ENCODE measurements around the gene TRIM59.

TRIM59 gene

DNA sequence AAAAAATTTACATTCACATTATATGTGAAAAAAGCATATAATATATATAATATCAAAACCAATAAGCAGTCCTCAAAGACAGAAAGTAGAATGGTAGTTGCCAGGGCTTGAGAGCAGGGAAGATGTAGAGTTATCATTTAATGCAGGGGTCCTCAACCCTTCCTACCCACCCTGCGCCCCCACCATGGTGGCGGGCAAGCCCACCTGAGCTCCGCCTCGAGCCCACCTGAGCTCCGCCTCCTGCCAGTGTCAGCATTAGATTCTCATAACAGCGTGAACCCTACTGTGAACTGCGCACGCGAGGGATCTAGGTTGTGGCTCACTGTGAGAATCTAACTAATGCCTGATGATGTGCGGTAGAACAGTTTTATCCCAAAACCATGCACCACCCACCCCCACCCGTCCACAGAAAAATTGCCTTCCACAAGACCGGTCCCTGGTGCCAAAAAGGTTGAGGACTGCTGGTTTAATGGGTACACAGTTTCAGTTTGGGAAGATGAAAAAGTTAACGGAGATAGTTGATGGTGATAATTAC, 3.0 kb downstream of the TRIM59 start:
- Histone ChIP-seq H3K9me3 (ENCODE audit: control insufficient read depth, insufficient read depth, low read depth, low read length) (no peaks in the 10 kb centered on the region), H3K27ac (ENCODE audit: extremely low read depth, low read depth, low read length) (no peak overlapping the region), H3K4me1 (ENCODE audit: control insufficient read depth, insufficient read depth, low read length) (no peaks in the 10 kb centered on the region), H3K4me3 (ENCODE audit: low read depth, low read length) (no peak overlapping the region; the same call in 1 of the 2 replicates), H3K36me3 (ENCODE audit: control insufficient read depth in 2 of 2, insufficient read depth in 1 of 2, low read length in 2 of 2) (peaks cover 3 to 23% of the 10 kb centered on the region in 2 experiments; a peak in 2 of 3 replicates)
- ChIA-PET CTCF (no interaction called here), POLR2A (interaction anchor here (1.1 kb wide), 1 partner anchor 47 kb away, joined by 3 read pairs; no protein-coding TSS in a partner anchor)
- no peak for TF ChIP-seq KLF10 (tag by site-specific recombination; IDR thresholded peaks at IDR 0.05)
- no peak for TF ChIP-seq ZNF626 (tag by site-specific recombination; IDR thresholded peaks at IDR 0.05)
- no peak for TF ChIP-seq SP7 (tag by site-specific recombination; IDR thresholded peaks at IDR 0.05)
- no peak for TF ChIP-seq ZNF157 (tag by site-specific recombination; IDR thresholded peaks at IDR 0.05)
- TF ChIP-seq, protein P1, sequence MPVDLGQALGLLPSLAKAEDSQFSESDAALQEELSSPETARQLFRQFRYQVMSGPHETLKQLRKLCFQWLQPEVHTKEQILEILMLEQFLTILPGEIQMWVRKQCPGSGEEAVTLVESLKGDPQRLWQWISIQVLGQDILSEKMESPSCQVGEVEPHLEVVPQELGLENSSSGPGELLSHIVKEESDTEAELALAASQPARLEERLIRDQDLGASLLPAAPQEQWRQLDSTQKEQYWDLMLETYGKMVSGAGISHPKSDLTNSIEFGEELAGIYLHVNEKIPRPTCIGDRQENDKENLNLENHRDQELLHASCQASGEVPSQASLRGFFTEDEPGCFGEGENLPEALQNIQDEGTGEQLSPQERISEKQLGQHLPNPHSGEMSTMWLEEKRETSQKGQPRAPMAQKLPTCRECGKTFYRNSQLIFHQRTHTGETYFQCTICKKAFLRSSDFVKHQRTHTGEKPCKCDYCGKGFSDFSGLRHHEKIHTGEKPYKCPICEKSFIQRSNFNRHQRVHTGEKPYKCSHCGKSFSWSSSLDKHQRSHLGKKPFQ (tag by site-specific recombination; IDR thresholded peaks at IDR 0.05), result no peak

DNA sequence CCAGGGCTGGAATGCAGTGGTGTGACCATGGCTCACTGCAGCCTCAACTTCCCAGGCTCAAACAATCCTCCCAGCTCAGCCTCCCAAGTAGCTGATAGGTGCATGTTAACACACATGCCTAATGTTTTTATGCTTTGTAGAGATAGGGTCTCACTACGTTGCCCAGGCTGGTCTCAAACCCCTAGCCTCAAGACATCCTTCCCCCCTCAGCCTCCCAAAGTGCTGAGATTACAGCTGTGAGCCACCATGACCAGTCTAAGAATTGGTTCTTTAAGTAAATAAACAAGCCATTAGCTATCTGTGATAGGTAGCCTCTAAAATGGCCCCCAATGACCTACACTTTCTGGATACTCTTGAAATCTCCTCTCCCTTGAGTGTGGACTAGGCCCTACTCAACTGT, 3.7 kb downstream of the TRIM59 start:
- H3K4me3 ChIP-seq (ENCODE audit: low read depth, low read length), result no peak overlapping the region
- POLR2A ChIA-PET, result interaction anchor here (1.1 kb wide), 1 partner anchor 46 kb away, joined by 3 read pairs; no protein-coding TSS in a partner anchor
- CTCF ChIA-PET, result no interaction called here
- no peaks in the 10 kb centered on the region for H3K9me3 ChIP-seq (ENCODE audit: control insufficient read depth, insufficient read depth, low read depth, low read length)
- peaks cover 3 to 23% of the 10 kb centered on the region in 2 experiments; a peak in 2 of 3 replicates for H3K36me3 ChIP-seq (ENCODE audit: control insufficient read depth in 2 of 2, insufficient read depth in 1 of 2, low read length in 2 of 2)
- no peaks in the 10 kb centered on the region for H3K4me1 ChIP-seq (ENCODE audit: control insufficient read depth, insufficient read depth, low read length)
- TF ChIP-seq ZNF121 (tag by site-specific recombination; IDR thresholded peaks at IDR 0.05), result peak; percentile 86
- TF ChIP-seq, protein P2, sequence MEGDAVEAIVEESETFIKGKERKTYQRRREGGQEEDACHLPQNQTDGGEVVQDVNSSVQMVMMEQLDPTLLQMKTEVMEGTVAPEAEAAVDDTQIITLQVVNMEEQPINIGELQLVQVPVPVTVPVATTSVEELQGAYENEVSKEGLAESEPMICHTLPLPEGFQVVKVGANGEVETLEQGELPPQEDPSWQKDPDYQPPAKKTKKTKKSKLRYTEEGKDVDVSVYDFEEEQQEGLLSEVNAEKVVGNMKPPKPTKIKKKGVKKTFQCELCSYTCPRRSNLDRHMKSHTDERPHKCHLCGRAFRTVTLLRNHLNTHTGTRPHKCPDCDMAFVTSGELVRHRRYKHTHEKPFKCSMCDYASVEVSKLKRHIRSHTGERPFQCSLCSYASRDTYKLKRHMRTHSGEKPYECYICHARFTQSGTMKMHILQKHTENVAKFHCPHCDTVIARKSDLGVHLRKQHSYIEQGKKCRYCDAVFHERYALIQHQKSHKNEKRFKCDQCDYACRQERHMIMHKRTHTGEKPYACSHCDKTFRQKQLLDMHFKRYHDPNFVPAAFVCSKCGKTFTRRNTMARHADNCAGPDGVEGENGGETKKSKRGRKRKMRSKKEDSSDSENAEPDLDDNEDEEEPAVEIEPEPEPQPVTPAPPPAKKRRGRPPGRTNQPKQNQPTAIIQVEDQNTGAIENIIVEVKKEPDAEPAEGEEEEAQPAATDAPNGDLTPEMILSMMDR (tag by site-specific recombination; IDR thresholded peaks at IDR 0.05), result no peak
- no peak overlapping the region for H3K27ac ChIP-seq (ENCODE audit: extremely low read depth, low read depth, low read length)

- Histone ChIP-seq H3K27ac (ENCODE audit: extremely low read depth, low read depth, low read length) (no peak overlapping the region), H3K4me1 (ENCODE audit: control insufficient read depth, insufficient read depth, low read length) (0 out of 2 replicates have a peak, but pooled peaks cover 2% of the 10 kb centered on the region), H3K36me3 (ENCODE audit: control insufficient read depth in 2 of 2, insufficient read depth in 1 of 2, low read length in 2 of 2) (peaks cover 3 to 24% of the 10 kb centered on the region in 2 experiments; a peak in 2 of 3 replicates), H3K9me3 (ENCODE audit: control insufficient read depth, insufficient read depth, low read depth, low read length) (no peaks in the 10 kb centered on the region), H3K4me3 (ENCODE audit: low read depth, low read length) (no peak overlapping the region)
- POLR2A ChIA-PET, result no interaction called here
- CTCF ChIA-PET, result interaction anchor here (0.7 kb wide), 1 partner anchor 42 kb away, joined by 3 read pairs; no protein-coding TSS in a partner anchor
- TF ChIP-seq ZNF155 (tag by site-specific recombination; IDR thresholded peaks at IDR 0.05) (no peak), ATF2 (tag by site-specific recombination; IDR thresholded peaks at IDR 0.05; ENCODE audit: low read depth) (no peak), ZBTB21 (tag by site-specific recombination; IDR thresholded peaks at IDR 0.05) (no peak), HOXC10 (CRISPR knock-in tag; IDR thresholded peaks at IDR 0.05) (no peak), ZNF837 (tag by site-specific recombination; IDR thresholded peaks at IDR 0.05) (no peak), TRIM28 (IDR thresholded peaks at IDR 0.05; ENCODE audit: borderline replicate concordance, low read length) (no peak), PRDM10 (tag by site-specific recombination; IDR thresholded peaks at IDR 0.05) (no peak), ZEB2 (tag by site-specific recombination; IDR thresholded peaks at IDR 0.05) (no peak), ZNF670 (tag by site-specific recombination; IDR thresholded peaks at IDR 0.05; ENCODE audit: low read depth) (no peak), ZNF350 (tag by site-specific recombination; IDR thresholded peaks at IDR 0.05) (no peak), ZSCAN30 (tag by site-specific recombination; IDR thresholded peaks at IDR 0.05) (no peak)
- TF ChIP-seq, protein P3, sequence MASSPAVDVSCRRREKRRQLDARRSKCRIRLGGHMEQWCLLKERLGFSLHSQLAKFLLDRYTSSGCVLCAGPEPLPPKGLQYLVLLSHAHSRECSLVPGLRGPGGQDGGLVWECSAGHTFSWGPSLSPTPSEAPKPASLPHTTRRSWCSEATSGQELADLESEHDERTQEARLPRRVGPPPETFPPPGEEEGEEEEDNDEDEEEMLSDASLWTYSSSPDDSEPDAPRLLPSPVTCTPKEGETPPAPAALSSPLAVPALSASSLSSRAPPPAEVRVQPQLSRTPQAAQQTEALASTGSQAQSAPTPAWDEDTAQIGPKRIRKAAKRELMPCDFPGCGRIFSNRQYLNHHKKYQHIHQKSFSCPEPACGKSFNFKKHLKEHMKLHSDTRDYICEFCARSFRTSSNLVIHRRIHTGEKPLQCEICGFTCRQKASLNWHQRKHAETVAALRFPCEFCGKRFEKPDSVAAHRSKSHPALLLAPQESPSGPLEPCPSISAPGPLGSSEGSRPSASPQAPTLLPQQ (tag by site-specific recombination; IDR thresholded peaks at IDR 0.05), result no peak
- TF ChIP-seq, protein P4, sequence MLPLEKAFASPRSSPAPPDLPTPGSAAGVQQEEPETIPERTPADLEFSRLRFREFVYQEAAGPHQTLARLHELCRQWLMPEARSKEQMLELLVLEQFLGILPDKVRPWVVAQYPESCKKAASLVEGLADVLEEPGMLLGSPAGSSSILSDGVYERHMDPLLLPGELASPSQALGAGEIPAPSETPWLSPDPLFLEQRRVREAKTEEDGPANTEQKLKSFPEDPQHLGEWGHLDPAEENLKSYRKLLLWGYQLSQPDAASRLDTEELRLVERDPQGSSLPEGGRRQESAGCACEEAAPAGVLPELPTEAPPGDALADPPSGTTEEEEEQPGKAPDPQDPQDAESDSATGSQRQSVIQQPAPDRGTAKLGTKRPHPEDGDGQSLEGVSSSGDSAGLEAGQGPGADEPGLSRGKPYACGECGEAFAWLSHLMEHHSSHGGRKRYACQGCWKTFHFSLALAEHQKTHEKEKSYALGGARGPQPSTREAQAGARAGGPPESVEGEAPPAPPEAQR (tag by site-specific recombination; IDR thresholded peaks at IDR 0.05), result no peak
Observed at GRCh38 chr3:160444411-160444810, 5.2 kb downstream of the TRIM59 start.
